MCF 10A (cell line): ENCODE results near the gene DRG2. TPM values are rescaled to one million over a fixed set of nuclear protein-coding genes. Genes with fewer than 3 reads are reported as not detected.

Experiments
- BruUV-seq: library from RNA; stranded (reverse); fragments of 400-500 nt; replicated peaks from 2 replicates; lab custom pipeline; 2021; lab: Mats Ljungman, UMichigan
- CTCF ChIA-PET: fragments of 300-600 bp; sonication (Branson Sonifier 250); formaldehyde crosslinking; extraction: SDS; loops from one replicate; lab custom pipeline; 2021; ENCODE audit warnings: antibody characterized with exemption, inconsistent platforms; lab: Yijun Ruan, JAX
- POLR2A ChIA-PET: fragments of 300-600, 350-650 bp; sonication (Branson Sonifier 250); formaldehyde crosslinking; extraction: SDS; loops from one replicate; lab custom pipeline; 2020; ENCODE audit warnings: antibody characterized with exemption, inconsistent platforms; lab: Yijun Ruan, JAX
- DNase-seq: peaks from one replicate; pipeline ENCODE4 v3.0.0-alpha.2; 2018; ENCODE audit not compliant: unreplicated experiment
- H3K27ac Mint-ChIP-seq: one replicate; pipeline ENCODE4 v1.8.0; 2022; ENCODE audit warnings: mild to moderate bottlenecking, low read depth, mixed read lengths; ENCODE audit not compliant: unreplicated experiment
- H3K27me3 Mint-ChIP-seq: one replicate; pipeline ENCODE4 v1.8.0; 2022; ENCODE audit warnings: mixed read lengths; ENCODE audit not compliant: insufficient read depth, unreplicated experiment
- H3K36me3 Mint-ChIP-seq: one replicate; pipeline ENCODE4 v1.8.0; 2022; ENCODE audit warnings: mild to moderate bottlenecking, moderate library complexity, mixed read lengths; ENCODE audit not compliant: insufficient read depth, unreplicated experiment
- H3K4me1 Mint-ChIP-seq: one replicate; pipeline ENCODE4 v1.8.0; 2022; ENCODE audit warnings: mixed read lengths; ENCODE audit not compliant: insufficient read depth, unreplicated experiment
- H3K4me3 Mint-ChIP-seq: one replicate; pipeline ENCODE4 v1.8.0; 2022; ENCODE audit warnings: mild to moderate bottlenecking, moderate library complexity, mixed read lengths; ENCODE audit not compliant: unreplicated experiment
- H3K9me3 Mint-ChIP-seq: one replicate; pipeline ENCODE4 v1.8.0; 2022; ENCODE audit warnings: mixed read lengths; ENCODE audit not compliant: unreplicated experiment
- CTCF ChIP-seq: fragments of 200-600 bp; IDR thresholded peaks from one replicate; pipeline ENCODE4 v1.8.0; 2022; ENCODE audit warnings: antibody characterized with exemption, mild to moderate bottlenecking; ENCODE audit not compliant: unreplicated experiment
- intact Hi-C: fragments of 100-400 bp; cut with micrococcal nuclease; formaldehyde crosslinking; loops from 2 replicates; pipeline ENCODE4 v1.14.1; 2022
- total RNA-seq: library from RNA; stranded (reverse); gene quantifications from 2 replicates; pipeline ENCODE4 v1.2.3, GENCODE V29; 2022

The DRG2 gene
- total RNA-seq, 1 experiment from 2014 or later = 39.5 TPM

DNA sequence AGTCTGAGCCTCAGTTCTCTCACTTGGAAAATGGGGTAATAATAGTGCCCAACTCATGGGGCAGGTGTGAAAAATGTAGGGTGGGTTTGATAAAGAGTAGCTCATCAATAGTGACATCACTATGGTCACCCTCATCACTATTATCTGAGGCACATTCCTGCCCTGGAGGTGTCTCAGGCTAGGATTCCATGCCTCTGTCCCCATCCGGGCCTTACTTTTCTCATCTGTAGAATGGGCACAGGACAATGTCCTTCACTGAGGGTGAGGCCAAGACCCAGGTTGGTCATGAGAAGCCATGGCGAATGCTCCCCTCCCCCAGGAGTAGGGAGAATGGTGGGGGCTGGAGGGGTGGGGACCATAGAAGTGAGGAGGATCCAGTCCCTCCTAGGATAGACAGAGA, 51.3 kb downstream of the DRG2 start:
- Mint-ChIP-seq H3K27ac (no peak overlapping the region), H3K9me3 (no peaks in the 10 kb centered on the region), H3K4me1 (no peaks in the 10 kb centered on the region), H3K36me3 (no peaks in the 10 kb centered on the region), H3K27me3 (no peaks in the 10 kb centered on the region), H3K4me3 (no peak overlapping the region)
- no peak for DNase-seq
- ChIA-PET POLR2A (interaction anchor here (1.7 kb wide), 1 partner anchor 43 kb away, joined by 5 read pairs; no protein-coding TSS in a partner anchor), CTCF (interaction anchor here (0.6 to 0.8 kb wide), 2 partner anchors 22 to 98 kb away, joined by 3 to 4 read pairs; no protein-coding TSS in a partner anchor)
- no TSS peak for BruUV-seq
- intact Hi-C loops = no loop called here
- no peak for TF ChIP-seq CTCF

GRCh38 chr17:18139498-18139897, 51.8 kb downstream of the DRG2 start:
- BruUV-seq = no TSS peak
- ChIA-PET POLR2A (no interaction called here), CTCF (interaction anchor here (0.6 to 1.3 kb wide), 3 partner anchors 22 to 97 kb away, joined by 3 to 4 read pairs (median 3); no protein-coding TSS in a partner anchor)
- H3K4me1 Mint-ChIP-seq = no peaks in the 10 kb centered on the region
- intact Hi-C loops = no loop called here
- H3K4me3 Mint-ChIP-seq = no peak overlapping the region
- no peaks in the 10 kb centered on the region for H3K9me3 Mint-ChIP-seq
- H3K27me3 Mint-ChIP-seq = no peaks in the 10 kb centered on the region
- no peak overlapping the region for H3K27ac Mint-ChIP-seq
- H3K36me3 Mint-ChIP-seq = no peaks in the 10 kb centered on the region
- DNase-seq = no peak
- no peak for TF ChIP-seq CTCF

- TF ChIP-seq CTCF = no peak
- H3K4me1 Mint-ChIP-seq = no peaks in the 10 kb centered on the region
- no peaks in the 10 kb centered on the region for H3K27me3 Mint-ChIP-seq
- H3K36me3 Mint-ChIP-seq = no peaks in the 10 kb centered on the region
- ChIA-PET POLR2A (no interaction called here), CTCF (interaction anchor here (0.8 to 1.3 kb wide), 3 partner anchors 20 to 46 kb away, joined by 3 to 4 read pairs (median 3); no protein-coding TSS in a partner anchor)
- DNase-seq = no peak
- intact Hi-C loops = loop anchor here (2.0 to 10.0 kb wide), 2 partner anchors 45 to 75 kb away; no protein-coding TSS in a partner anchor
- no peak overlapping the region for H3K27ac Mint-ChIP-seq
- H3K9me3 Mint-ChIP-seq = no peaks in the 10 kb centered on the region
- H3K4me3 Mint-ChIP-seq = no peak overlapping the region
- BruUV-seq = no TSS peak
These were observed 52.2 kb downstream of the DRG2 start for GRCh38 chr17:18139949-18140348.

GRCh38 chr17:18140648-18141047, 52.9 kb downstream of the DRG2 start:
- Mint-ChIP-seq H3K27ac (no peak overlapping the region), H3K4me1 (no peaks in the 10 kb centered on the region), H3K4me3 (no peak overlapping the region), H3K27me3 (no peaks in the 10 kb centered on the region), H3K9me3 (no peaks in the 10 kb centered on the region), H3K36me3 (no peaks in the 10 kb centered on the region)
- BruUV-seq = no TSS peak
- intact Hi-C loops = loop anchor here (1.0 to 10.0 kb wide), 3 partner anchors 44 to 74 kb away; no protein-coding TSS in a partner anchor
- TF ChIP-seq CTCF = no peak
- DNase-seq = no peak
- ChIA-PET POLR2A (no interaction called here), CTCF (interaction anchor here (0.6 to 2.5 kb wide), 11 partner anchors 9 to 236 kb away, joined by 3 to 25 read pairs (median 3); no protein-coding TSS in a partner anchor)
